Testis (tissue), 2 donors: ENCODE measurements around the gene GLUL.

Source experiments
- POLR2A ChIP-seq: fragments of 450-650 bp; IDR thresholded peaks from one replicate; pipeline ENCODE4 v1.6.1; 2017; ENCODE audit warnings: antibody characterized with exemption, mild to moderate bottlenecking, moderate library complexity
- TF ChIP-seq, protein P1 (sequence below), 3 experiments: fragments of 450-650 bp in 2 of 3; fragments of 200-600 bp in 1 of 3; sonication (generic) in 1 of 3; IDR thresholded peaks; one replicate each; pipeline ENCODE4 v1.5.1; 2016 to 2019; ENCODE audit warnings: antibody characterized with exemption in 3 of 3, mild to moderate bottlenecking in 2 of 3, moderate library complexity in 1 of 3

DNA sequence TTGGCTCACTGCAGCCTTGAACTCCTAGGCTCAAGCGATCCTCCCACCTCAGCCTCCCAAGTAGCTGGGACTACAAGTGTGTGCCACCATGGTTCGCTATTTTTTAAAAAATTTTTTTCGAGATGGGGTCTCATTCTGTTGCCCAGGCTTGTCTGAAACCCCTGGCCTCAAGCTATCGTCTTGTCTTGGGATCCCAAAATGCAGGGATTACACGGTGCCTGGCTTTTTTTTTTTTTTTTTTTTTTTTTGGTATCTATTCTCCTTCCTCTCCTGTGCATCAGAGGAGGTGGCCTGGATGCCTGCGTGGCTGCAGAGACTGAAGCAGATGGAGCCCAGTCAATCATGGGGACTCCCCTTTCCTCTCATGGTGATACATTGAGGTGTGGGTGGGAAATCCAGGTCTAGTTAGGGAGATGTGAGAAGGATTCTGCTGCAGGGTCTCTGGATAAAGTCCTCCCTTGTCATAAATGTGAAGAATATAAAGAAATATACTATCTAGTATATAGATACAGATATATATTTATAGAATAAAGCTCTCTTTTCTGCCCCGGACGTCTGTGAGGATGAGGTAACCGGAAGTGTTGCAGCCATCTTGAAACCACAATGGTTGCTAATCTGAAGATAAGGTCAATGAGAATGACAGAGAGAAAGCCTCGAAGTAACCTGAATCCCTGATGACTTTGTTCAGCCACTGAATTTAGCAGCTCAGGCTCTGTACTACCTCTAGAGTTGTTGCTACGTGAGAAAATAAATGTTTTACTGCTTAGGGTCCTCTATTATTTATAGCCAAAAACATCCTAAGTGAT, 38.9 kb upstream of the GLUL start:
- TF ChIP-seq, protein P1, sequence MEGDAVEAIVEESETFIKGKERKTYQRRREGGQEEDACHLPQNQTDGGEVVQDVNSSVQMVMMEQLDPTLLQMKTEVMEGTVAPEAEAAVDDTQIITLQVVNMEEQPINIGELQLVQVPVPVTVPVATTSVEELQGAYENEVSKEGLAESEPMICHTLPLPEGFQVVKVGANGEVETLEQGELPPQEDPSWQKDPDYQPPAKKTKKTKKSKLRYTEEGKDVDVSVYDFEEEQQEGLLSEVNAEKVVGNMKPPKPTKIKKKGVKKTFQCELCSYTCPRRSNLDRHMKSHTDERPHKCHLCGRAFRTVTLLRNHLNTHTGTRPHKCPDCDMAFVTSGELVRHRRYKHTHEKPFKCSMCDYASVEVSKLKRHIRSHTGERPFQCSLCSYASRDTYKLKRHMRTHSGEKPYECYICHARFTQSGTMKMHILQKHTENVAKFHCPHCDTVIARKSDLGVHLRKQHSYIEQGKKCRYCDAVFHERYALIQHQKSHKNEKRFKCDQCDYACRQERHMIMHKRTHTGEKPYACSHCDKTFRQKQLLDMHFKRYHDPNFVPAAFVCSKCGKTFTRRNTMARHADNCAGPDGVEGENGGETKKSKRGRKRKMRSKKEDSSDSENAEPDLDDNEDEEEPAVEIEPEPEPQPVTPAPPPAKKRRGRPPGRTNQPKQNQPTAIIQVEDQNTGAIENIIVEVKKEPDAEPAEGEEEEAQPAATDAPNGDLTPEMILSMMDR (IDR thresholded peaks at IDR 0.05) = no peak
- no peak for TF ChIP-seq POLR2A
